ENCODE measurements around the gene CLDN22.

Gene CLDN22

GRCh38 chr4:183320211-183321059 lies at the start of gene CLDN22:
CLDN22 (minus strand) TSS chr4:183320276; CDS start chr4:183320218, 58 bp downstream.
- FAIRE-seq, result no peak

- FAIRE-seq, result no peak
Measured at GRCh38 chr4:183369073-183369472, 49.0 kb upstream of the CLDN22 start.

- FAIRE-seq, result no peak
Measured at GRCh38 chr4:183366206-183366835, 46.2 kb upstream of the CLDN22 start.

GRCh38 chr4:183364025-183364424 lies 43.9 kb upstream of the CLDN22 start:
- no peak for FAIRE-seq

GRCh38 chr4:183362916-183363542 lies 43.0 kb upstream of the CLDN22 start:
- no peak for FAIRE-seq

- no peak for FAIRE-seq
Measured at GRCh38 chr4:183362036-183362435, 42.0 kb upstream of the CLDN22 start.

- no peak for FAIRE-seq
Measured at GRCh38 chr4:183360161-183360919, 40.3 kb upstream of the CLDN22 start.

- no peak for FAIRE-seq
Measured at GRCh38 chr4:183358215-183358755, 38.2 kb upstream of the CLDN22 start.

- no peak for FAIRE-seq
Measured at GRCh38 chr4:183356931-183357675, 37.0 kb upstream of the CLDN22 start.

GRCh38 chr4:183356173-183356830 lies 36.2 kb upstream of the CLDN22 start:
- FAIRE-seq, result no peak

- FAIRE-seq, result no peak
Measured at GRCh38 chr4:183355405-183355804, 35.3 kb upstream of the CLDN22 start.

GRCh38 chr4:183354219-183354618 lies 34.1 kb upstream of the CLDN22 start:
- FAIRE-seq, result no peak

GRCh38 chr4:183353557-183353956 lies 33.5 kb upstream of the CLDN22 start:
- FAIRE-seq, result no peak

GRCh38 chr4:183352546-183352945 lies 32.5 kb upstream of the CLDN22 start:
- FAIRE-seq, result no peak

- FAIRE-seq, result no peak
Measured at GRCh38 chr4:183350317-183351071, 30.4 kb upstream of the CLDN22 start.

GRCh38 chr4:183349673-183350072 lies 29.6 kb upstream of the CLDN22 start:
- no peak for FAIRE-seq

GRCh38 chr4:183348706-183349659 lies 28.9 kb upstream of the CLDN22 start:
- no peak for FAIRE-seq

GRCh38 chr4:183348136-183348535 lies 28.1 kb upstream of the CLDN22 start:
- no peak for FAIRE-seq

GRCh38 chr4:183347566-183347965 lies 27.5 kb upstream of the CLDN22 start:
- FAIRE-seq, result no peak

Measured in colon (tissue), 2 donors.